OCI-LY1 (cell line): ENCODE results near the gene GOLGA7B.

Source experiments
- CTCF ChIP-seq: fragments of 200-600 bp; sonication (generic), shearing (Covaris generic); IDR thresholded peaks from 2 replicates; pipeline ENCODE4 v1.5.1; 2017; ENCODE audit warnings: mild to moderate bottlenecking, antibody characterized with exemption, low read length, moderate library complexity, mixed read lengths
- EZH2 ChIP-seq: fragments of 200-600 bp; sonication (generic), shearing (Covaris generic); IDR thresholded peaks from 2 replicates; pipeline ENCODE4 v1.8.0; 2017; ENCODE audit warnings: borderline replicate concordance, mixed run types, mild to moderate bottlenecking, antibody characterized with exemption, low read length, moderate library complexity, mixed read lengths

GRCh38 chr10:97866524-97867219, 17.0 kb downstream of the GOLGA7B start:
- TF ChIP-seq CTCF (no peak), EZH2 (no peak)
